Measurements from ENCODE around the gene ABRACL. TPM values are rescaled to one million over a fixed set of nuclear protein-coding genes. Genes with fewer than 3 reads are reported as not detected.
"Not testable (repeated sequence)": the region's sequence is repeated elsewhere in the genome, so short reads cannot be mapped to it uniquely, and the experiment has no call there.

The ABRACL gene
- total RNA-seq, 1 experiment from 2014 or later = 25.0 TPM

- DNase-seq (ENCODE audit: low spot score) = no peak
Observed at GRCh38 chr6:139010674-139011073, 17.9 kb upstream of the ABRACL start.

GRCh38 chr6:139011980-139012379, 16.6 kb upstream of the ABRACL start:
- DNase-seq (ENCODE audit: low spot score) = no peak

- DNase-seq (ENCODE audit: low spot score) = no peak
Observed at GRCh38 chr6:139013185-139013800, 15.3 kb upstream of the ABRACL start.

GRCh38 chr6:139014945-139015344, 13.6 kb upstream of the ABRACL start:
- DNase-seq (ENCODE audit: low spot score) = no peak

- DNase-seq (ENCODE audit: low spot score) = no peak
Observed at GRCh38 chr6:139016337-139017213, 12.0 kb upstream of the ABRACL start.

GRCh38 chr6:139017227-139017626, 11.3 kb upstream of the ABRACL start:
- DNase-seq (ENCODE audit: low spot score) = no peak

GRCh38 chr6:139019722-139020121, 8.8 kb upstream of the ABRACL start:
- DNase-seq (ENCODE audit: low spot score) = no peak

GRCh38 chr6:139020689-139021088, 7.9 kb upstream of the ABRACL start:
- DNase-seq (ENCODE audit: low spot score) = no peak

GRCh38 chr6:139025416-139025815, 3.1 kb upstream of the ABRACL start:
- DNase-seq (ENCODE audit: low spot score) = not testable (repeated sequence)

- DNase-seq (ENCODE audit: low spot score) = peak; percentile 54
Observed at GRCh38 chr6:139027620-139028182, 844 bp upstream of the ABRACL start.

- DNase-seq (ENCODE audit: low spot score) = no peak
Observed at GRCh38 chr6:139028215-139028657, 309 bp upstream of the ABRACL start.

GRCh38 chr6:139029470-139030227, 1.1 kb downstream of the ABRACL start:
- DNase-seq (ENCODE audit: low spot score) = peak; percentile 38

- no peak for DNase-seq (ENCODE audit: low spot score)
Observed at GRCh38 chr6:139030228-139030963, 1.9 kb downstream of the ABRACL start.

- no peak for DNase-seq (ENCODE audit: low spot score)
Observed at GRCh38 chr6:139037490-139037889, 8.9 kb downstream of the ABRACL start.

- no peak for DNase-seq (ENCODE audit: low spot score)
Observed at GRCh38 chr6:139044250-139044649, 15.7 kb downstream of the ABRACL start.

GRCh38 chr6:139047677-139048076, 19.1 kb downstream of the ABRACL start:
- no peak for DNase-seq (ENCODE audit: low spot score)

GRCh38 chr6:139048912-139049311, 20.4 kb downstream of the ABRACL start:
- DNase-seq (ENCODE audit: low spot score) = not testable (repeated sequence)

GRCh38 chr6:139050131-139050769, 21.7 kb downstream of the ABRACL start:
- DNase-seq (ENCODE audit: low spot score) = not testable (repeated sequence)

GRCh38 chr6:139050770-139051313, 22.3 kb downstream of the ABRACL start:
- no peak for DNase-seq (ENCODE audit: low spot score)

GRCh38 chr6:139051396-139052060, 23.0 kb downstream of the ABRACL start:
- DNase-seq (ENCODE audit: low spot score) = no peak
